ENCODE results near the gene WDR37. TPM values are rescaled to one million over a fixed set of nuclear protein-coding genes. Genes with fewer than 3 reads are reported as not detected.

WDR37 gene
- total and polyA plus RNA-seq, 10 of the 15 experiments (the other 5 are each of a cell fraction or from before 2014, with no cell fraction given): 1.9 to 11.1 (median 7.1) TPM

- no peak overlapping the region for H3K27ac ChIP-seq (ENCODE audit: control insufficient read depth, insufficient read depth)
- RAD21 ChIA-PET (ENCODE audit: unreplicated experiment): no interaction called here
Measured at GRCh38 chr10:1097436-1097835, 41.3 kb downstream of the WDR37 start.

More at GRCh38 chr10:1097436-1097835, 41.3 kb downstream of the WDR37 start:
- SMC1A ChIA-PET (ENCODE audit: uncharacterized antibody, unreplicated experiment): interaction anchor here (0.8 kb wide), 1 partner anchor 10 kb away, joined by 3 read pairs; no protein-coding TSS in a partner anchor
- WGBS (ENCODE audit: insufficient coverage, insufficient replicate concordance, low lambda C conversion rate, missing lambda C conversion rate): 79% methylated on average over 6 of the region's 6 CpGs
- Histone ChIP-seq H3K4me1 (ENCODE audit: control insufficient read depth, insufficient read depth, low read length) (peaks cover 7% of the 10 kb centered on the region; the same call in 1 of the 2 replicates), H3K9me3 (replicated peaks; ENCODE audit: control insufficient read depth, insufficient read depth, low read length) (no peaks in the 10 kb centered on the region), H2AFZ (ENCODE audit: control insufficient read depth, low read depth, low read length) (no peak overlapping the region), H4K20me1 (ENCODE audit: control insufficient read depth, insufficient read depth) (no peaks in the 10 kb centered on the region), H3K27me3 (replicated peaks in 1 of 2; ENCODE audit: control insufficient read depth in 2 of 2, insufficient read depth in 2 of 2, low read length in 1 of 2) (no peaks in the 10 kb centered on the region), H3K9ac (ENCODE audit: control insufficient read depth, insufficient read depth, low read length) (no peak overlapping the region), H3K4me3 (no peak overlapping the region), H3K79me2 (ENCODE audit: control insufficient read depth, insufficient read depth, low read length) (no peaks in the 10 kb centered on the region), H3K36me3 (ENCODE audit: control insufficient read depth in 2 of 2, insufficient read depth in 2 of 2, low read length in 1 of 2) (peaks cover 15 to 25% of the 10 kb centered on the region in 2 experiments; a peak in 3 of 4 replicates), H3K4me2 (ENCODE audit: control insufficient read depth, insufficient read depth) (no peak overlapping the region)
- in situ Hi-C loops (cut with MboI) (no loop called here), intact Hi-C loops (cut with micrococcal nuclease; ENCODE audit: unreplicated experiment) (no loop called here)
- FAIRE-seq (no peak), ATAC-seq (no peak), DNase-seq (ENCODE audit: low read depth, low spot score) (no peak)
- CTCF ChIA-PET: no interaction called here
- TF ChIP-seq IRF5 (IDR thresholded peaks at IDR 0.05; ENCODE audit: borderline replicate concordance): no peak
- TF ChIP-seq ZZZ3 (IDR thresholded peaks at IDR 0.05; ENCODE audit: control insufficient read depth, insufficient read length, low read depth): no peak
- no peak for TF ChIP-seq POLR2AphosphoS5 (IDR thresholded peaks at IDR 0.05; ENCODE audit: low read length)
- TF ChIP-seq, protein P1, sequence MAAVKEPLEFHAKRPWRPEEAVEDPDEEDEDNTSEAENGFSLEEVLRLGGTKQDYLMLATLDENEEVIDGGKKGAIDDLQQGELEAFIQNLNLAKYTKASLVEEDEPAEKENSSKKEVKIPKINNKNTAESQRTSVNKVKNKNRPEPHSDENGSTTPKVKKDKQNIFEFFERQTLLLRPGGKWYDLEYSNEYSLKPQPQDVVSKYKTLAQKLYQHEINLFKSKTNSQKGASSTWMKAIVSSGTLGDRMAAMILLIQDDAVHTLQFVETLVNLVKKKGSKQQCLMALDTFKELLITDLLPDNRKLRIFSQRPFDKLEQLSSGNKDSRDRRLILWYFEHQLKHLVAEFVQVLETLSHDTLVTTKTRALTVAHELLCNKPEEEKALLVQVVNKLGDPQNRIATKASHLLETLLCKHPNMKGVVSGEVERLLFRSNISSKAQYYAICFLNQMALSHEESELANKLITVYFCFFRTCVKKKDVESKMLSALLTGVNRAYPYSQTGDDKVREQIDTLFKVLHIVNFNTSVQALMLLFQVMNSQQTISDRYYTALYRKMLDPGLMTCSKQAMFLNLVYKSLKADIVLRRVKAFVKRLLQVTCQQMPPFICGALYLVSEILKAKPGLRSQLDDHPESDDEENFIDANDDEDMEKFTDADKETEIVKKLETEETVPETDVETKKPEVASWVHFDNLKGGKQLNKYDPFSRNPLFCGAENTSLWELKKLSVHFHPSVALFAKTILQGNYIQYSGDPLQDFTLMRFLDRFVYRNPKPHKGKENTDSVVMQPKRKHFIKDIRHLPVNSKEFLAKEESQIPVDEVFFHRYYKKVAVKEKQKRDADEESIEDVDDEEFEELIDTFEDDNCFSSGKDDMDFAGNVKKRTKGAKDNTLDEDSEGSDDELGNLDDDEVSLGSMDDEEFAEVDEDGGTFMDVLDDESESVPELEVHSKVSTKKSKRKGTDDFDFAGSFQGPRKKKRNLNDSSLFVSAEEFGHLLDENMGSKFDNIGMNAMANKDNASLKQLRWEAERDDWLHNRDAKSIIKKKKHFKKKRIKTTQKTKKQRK (IDR thresholded peaks at IDR 0.05; ENCODE audit: low read depth, low read length): no peak
- no peak for TF ChIP-seq NFYA (IDR thresholded peaks at IDR 0.05; ENCODE audit: borderline replicate concordance, low read depth, low read length)
- TF ChIP-seq HDGF (IDR thresholded peaks at IDR 0.05): no peak
- TF ChIP-seq MYC (IDR thresholded peaks at IDR 0.05; ENCODE audit: insufficient read depth, insufficient read length, insufficient replicate concordance, low read length, severe bottlenecking): no peak
- no peak for TF ChIP-seq ZSCAN29 (IDR thresholded peaks at IDR 0.05)
- no peak for TF ChIP-seq SMC3 (IDR thresholded peaks at IDR 0.05; ENCODE audit: borderline replicate concordance, low read length)
- POLR2A ChIA-PET: no interaction called here
- BruUV-seq (replicated peaks): no TSS peak

All from GM12878 (cell line).